ENCODE results near the gene CREB3L2.
"Not testable (repeated sequence)": the region's sequence is repeated elsewhere in the genome, so short reads cannot be mapped to it uniquely, and the experiment has no call there.

CREB3L2 gene

DNA sequence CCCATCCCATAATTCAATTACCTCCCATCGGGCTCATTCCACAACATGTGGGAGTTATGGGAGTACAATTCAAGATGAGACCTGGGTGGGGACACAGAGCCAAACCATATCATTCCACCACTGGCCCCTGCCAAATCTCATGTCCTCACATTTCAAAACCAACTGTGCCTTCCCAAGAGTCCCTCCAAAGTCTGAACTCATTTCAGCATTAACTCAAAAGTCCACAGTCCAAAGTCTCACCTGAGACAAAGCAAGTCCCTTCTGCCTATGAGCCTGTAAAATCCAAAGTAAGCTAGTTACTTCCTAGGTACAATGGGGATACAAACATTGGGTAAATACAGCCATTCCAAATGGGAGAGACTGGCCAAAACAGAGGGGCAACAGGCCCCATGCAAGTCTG, 170.3 kb downstream of the CREB3L2 start:
- FAIRE-seq: not testable (repeated sequence)

DNA sequence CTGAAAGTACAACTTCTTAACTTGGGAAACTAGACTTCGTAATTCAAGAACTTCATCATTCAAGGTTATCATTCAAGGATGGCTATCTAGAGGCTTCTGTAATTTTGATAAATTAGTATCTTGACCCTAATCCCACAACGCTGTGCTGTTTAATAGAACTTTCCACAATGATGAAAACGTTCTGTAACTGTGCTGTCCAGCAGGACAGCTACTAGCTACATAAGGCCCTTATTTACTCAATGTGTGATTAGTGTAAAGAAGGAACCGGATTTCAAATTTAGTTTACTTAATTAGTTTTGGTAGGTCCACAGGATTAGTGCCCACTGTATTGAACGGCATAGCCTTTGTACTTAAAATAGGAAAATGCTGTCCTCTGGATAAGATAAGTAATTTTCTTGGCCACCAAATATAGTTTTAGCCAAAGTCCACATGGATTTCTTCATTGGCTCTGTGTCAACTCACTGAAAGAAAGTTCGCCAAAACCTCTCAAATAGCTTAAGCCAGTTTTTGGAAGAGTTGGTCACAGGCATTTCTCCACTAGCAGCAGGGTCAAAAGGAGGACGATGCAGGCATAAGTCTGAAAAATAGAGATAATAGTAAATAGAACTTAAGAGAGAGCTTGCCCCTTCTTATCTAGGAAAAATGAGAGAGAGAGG, 172.4 kb downstream of the CREB3L2 start:
- FAIRE-seq: no peak

DNA sequence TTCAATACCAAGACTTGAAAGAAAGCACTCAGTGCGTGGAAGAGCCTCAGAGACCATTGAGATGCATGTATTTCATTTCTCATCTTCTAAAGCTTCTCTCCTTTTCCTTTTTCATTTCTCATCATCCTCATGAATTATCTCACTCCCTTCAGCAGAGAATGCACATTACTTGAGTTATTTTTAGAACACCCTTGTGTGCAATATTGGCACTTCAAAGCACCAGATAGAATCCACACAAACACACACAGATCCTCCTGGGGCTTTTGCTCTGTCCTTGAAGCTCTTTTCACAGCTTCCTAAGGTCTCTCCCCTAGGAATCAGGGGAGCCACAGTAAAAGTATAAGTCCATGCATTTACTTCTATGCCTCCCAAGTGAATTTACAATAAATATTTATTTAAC, 173.4 kb downstream of the CREB3L2 start:
- no peak for FAIRE-seq

DNA sequence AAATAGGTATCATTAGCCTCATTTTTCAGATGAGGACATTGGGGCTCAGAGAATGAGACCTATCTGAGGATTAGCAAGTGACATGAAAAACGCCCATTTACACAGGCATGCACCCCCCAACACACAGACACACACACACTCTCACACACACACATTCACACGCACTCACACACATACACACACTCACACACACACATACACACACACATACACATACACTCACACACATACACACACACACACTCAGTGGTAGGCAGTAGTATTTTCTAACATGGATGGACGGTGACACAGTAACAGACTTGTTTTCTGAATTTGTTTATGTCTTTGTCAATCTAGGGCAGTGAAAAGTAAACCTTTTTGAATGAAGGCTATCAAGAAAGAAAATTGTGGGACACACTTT, 176.4 kb downstream of the CREB3L2 start:
- FAIRE-seq: no peak

All from A204.1 (cell line).